ENCODE data around the gene SEMA4G.

DNA sequence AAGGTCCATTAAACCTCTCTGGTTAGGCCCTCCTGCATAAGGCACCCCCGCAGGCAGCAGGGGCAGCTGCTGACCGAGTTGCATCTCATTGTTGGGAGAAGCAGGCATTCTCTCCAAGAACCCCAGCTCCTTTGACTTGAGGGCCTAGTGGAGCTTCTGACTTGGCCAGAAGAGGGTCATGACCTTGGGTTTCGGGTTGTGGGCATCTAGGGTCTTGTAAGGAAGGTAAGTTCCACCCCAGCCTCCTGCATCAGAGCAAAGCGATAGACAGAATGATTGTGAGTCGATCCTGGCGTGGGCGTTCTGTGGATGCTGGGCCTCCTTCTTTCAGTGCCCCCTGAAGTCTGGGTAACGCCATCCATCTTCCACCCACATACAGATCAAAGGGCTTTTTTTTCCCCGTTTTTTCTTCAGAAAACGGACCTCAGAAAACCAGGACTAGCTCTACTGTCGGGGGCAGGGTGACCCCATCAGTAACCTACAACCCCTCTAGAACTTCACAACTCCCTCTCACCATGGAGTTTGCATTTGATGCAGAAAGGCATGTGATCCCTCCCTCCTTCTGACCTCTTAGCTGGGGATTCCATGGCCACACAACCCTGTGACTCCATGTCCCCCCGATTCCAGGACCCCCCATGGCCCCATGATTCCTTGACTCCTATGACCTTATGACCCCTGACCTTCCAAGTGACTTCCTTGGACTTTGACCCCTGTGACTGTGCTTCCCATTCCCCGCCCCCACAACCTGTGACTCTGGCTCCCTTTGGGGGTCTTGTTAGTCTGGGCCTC, 3.0 kb downstream of the SEMA4G start:
- TF ChIP-seq, protein P1, sequence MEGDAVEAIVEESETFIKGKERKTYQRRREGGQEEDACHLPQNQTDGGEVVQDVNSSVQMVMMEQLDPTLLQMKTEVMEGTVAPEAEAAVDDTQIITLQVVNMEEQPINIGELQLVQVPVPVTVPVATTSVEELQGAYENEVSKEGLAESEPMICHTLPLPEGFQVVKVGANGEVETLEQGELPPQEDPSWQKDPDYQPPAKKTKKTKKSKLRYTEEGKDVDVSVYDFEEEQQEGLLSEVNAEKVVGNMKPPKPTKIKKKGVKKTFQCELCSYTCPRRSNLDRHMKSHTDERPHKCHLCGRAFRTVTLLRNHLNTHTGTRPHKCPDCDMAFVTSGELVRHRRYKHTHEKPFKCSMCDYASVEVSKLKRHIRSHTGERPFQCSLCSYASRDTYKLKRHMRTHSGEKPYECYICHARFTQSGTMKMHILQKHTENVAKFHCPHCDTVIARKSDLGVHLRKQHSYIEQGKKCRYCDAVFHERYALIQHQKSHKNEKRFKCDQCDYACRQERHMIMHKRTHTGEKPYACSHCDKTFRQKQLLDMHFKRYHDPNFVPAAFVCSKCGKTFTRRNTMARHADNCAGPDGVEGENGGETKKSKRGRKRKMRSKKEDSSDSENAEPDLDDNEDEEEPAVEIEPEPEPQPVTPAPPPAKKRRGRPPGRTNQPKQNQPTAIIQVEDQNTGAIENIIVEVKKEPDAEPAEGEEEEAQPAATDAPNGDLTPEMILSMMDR (IDR thresholded peaks at IDR 0.05) = no peak
- no peak for TF ChIP-seq POLR2A (IDR thresholded peaks at IDR 0.05)

Measured in esophagus squamous epithelium (tissue), 4 donors.